GM19397 (cell line): ENCODE measurements around the gene UBA1.
A peak's percentile ranks its signal among the peaks of the same experiment; 100 is the strongest.

ENCODE experiments used
- ATAC-seq: cut with Tn5 transposase; IDR thresholded peaks from one replicate; pipeline ENCODE4 v1.9.1; 2021; ENCODE audit warnings: mild to moderate bottlenecking, moderate library complexity; ENCODE audit not compliant: unreplicated experiment

Gene UBA1

DNA sequence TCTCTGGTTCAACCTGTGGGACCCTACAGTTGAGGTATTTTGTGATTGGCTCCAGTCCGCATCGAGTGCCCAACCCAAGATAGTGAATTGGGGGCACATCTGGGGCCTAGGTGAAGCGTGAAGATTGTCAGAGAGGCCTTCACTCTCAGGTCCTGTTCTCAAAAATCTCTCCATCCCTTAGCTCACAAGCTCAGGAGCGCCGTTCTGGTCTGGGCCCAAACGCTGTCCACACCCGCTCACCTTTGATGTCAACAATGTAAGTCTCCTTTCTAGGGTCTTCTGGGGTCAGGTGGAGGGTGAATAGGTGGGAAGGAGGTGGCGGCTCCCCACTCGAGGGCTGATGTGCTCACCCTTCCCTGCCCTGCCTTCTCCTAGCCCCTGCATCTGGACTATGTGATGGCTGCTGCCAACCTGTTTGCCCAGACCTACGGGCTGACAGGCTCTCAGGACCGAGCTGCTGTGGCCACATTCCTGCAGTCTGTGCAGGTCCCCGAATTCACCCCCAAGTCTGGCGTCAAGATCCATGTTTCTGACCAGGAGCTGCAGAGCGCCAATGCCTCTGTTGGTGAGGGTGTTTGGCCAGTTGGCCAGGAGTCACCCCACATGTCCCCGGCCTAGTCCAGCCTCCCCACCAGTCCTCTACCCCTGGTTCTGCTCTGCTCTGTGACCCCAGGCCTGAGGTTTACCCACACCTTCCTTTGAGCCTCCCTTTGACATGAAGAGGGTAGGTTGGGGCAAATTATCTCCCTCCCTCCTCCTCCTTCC is 17.2 kb downstream of the UBA1 start:
- ATAC-seq, result no peak

DNA sequence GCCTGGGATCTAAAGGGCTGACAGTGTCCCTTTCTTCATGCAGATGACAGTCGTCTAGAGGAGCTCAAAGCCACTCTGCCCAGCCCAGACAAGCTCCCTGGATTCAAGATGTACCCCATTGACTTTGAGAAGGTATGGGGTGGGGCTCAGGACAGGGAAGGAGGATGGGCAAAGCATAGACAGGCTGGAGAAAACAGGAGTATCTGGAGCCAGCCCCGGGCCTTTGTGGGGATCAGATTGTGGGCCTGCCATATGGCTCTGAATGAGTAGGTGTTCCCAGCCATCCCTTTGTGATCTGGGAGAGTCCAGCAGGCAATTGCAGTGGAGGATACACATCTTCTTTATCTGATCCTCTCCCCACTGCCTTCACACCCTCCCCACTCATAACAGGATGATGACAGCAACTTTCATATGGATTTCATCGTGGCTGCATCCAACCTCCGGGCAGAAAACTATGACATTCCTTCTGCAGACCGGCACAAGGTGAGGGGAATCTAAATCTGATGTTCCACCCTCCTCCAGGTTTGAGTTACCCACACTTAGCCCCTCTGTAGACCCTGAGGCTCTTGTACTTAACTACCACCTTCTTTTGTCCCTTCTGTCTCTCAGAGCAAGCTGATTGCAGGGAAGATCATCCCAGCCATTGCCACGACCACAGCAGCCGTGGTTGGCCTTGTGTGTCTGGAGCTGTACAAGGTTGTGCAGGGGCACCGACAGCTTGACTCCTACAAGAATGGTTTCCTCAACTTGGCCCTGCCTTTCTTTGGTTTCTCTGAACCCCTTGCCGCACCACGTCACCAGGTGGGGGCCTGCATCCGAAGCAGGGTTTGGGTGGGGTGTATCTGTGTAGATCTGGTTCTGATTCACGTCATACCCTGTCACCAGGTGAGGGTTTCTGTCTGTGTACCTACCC is 19.0 kb downstream of the UBA1 start:
- ATAC-seq, result no peak

DNA sequence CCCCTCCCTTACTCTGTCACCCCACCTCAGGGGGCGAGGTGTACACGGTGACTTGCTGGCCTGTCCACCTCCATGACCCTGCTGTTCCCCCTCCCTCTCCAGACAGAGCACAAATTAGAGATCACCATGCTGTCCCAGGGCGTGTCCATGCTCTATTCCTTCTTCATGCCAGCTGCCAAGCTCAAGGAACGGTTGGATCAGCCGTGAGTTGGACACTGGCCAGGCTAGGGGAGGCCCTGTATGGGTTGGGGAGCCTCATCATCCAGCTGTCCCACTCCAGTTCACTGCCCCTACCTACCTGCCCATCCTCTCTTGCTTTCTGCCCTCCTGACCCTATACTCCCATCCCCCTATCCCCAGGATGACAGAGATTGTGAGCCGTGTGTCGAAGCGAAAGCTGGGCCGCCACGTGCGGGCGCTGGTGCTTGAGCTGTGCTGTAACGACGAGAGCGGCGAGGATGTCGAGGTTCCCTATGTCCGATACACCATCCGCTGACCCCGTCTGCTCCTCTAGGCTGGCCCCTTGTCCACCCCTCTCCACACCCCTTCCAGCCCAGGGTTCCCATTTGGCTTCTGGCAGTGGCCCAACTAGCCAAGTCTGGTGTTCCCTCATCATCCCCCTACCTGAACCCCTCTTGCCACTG is 20.9 kb downstream of the UBA1 start:
- ATAC-seq, result no peak

DNA sequence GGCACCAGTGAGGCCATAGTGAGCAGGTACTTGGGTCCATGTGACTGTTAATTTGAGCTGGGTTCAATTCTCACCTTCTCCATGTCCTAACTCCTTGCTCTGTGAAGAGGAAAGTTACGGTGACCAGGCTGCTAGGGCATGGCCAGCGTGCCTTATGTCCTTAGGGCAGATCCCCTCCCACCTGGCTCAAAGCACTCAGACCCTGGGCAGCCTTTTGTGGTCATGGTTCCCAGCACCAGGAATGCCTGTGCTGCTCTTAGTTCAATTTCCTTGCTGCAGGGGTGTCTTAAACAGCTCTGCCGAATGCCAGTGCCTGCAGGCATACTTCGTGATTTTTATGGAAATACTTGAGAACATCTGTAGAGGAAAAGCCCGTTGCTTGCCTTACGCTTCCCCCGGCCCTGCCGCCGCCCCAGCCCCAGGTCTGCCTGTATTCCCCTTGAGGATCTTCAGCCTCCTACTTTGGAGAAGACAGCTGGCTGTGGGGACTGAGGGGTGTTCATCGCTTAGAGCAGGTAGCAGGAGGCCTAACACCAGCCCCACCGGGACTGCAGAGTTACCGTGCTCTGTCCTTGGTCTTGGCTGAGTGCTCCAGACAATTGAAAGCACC is 21.8 kb downstream of the UBA1 start:
- no peak for ATAC-seq

DNA sequence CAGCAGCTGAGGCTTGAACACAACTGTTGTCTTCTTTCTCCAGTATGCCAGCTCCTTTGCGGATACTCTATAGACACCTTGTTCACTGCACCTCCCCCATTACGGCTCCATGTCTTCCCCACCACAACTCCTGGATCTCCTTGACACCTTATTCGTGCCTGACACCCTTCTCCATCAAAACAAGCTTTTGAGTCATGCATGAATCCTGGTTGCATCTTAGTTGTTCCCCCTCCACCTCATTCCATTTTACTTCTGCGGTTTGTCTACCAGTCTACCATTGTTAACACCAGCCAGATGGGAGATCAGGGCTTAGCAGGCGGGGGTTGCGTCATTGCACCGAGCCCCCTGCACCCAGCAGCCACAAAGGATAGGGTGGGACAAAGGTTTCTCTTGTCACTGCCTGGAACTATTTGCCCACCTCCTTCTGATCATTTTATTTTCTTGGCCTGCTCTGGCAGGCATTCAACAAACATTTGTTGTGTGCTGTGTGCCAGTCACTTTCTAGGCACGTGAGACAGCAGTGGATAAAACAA is 22.8 kb downstream of the UBA1 start:
- no peak for ATAC-seq

DNA sequence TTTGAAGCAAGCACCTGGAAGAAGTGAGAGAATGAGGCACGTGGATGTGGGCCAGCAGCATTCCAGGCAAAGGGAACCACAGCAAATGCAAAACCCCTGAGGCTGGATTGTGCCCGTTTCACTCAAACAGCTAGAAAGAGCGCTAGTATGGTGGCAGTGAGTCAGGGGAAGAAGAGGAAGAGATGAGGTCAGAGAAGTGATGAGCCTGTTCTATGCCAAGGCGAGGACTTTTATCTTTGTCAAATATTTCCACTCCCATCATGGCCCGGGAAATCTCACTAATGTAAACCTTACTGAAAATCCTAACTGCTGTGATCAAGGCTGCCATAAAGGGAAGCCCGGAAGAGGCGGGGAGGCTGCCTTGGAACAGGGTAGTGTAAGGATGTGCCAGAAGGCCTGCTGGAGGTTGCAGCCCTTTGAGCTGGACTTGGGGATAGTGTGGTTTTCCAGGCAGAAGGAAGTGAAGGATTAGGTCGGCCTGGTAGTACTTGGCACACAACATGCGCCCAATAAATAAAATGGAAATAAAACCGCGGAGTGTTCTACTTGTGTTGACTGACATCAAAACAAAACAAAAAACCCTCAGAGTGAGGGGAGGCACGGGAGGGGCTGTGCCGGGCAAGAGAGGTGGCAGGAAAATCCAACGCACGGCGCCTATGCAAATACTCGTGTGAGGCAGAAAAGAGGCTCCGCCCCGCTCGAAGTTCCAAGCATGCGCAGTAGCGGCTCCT is 23.7 kb downstream of the UBA1 start:
- no peak for ATAC-seq

DNA sequence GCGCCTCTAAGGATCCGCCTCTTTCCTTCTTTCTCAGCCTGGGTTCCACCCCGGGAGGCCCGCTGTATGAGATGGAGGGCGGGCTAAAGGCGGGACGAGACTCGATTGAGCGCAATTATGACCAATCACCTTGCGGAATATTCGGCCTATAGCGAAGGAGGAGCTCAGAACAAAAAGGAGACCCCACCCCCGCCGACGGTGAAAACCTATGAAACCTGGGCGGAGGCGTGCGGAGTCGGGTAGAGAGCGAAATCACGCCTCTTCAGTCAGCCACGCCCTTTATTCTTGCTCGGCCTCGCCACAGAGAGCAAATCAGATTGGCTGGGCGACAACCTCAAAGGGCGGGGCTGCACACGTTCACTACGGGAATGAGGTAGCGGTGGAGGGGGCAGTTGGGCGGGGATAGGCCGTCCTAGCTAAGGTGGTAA is 24.2 kb downstream of the UBA1 start:
- peak; percentile 76 for ATAC-seq

DNA sequence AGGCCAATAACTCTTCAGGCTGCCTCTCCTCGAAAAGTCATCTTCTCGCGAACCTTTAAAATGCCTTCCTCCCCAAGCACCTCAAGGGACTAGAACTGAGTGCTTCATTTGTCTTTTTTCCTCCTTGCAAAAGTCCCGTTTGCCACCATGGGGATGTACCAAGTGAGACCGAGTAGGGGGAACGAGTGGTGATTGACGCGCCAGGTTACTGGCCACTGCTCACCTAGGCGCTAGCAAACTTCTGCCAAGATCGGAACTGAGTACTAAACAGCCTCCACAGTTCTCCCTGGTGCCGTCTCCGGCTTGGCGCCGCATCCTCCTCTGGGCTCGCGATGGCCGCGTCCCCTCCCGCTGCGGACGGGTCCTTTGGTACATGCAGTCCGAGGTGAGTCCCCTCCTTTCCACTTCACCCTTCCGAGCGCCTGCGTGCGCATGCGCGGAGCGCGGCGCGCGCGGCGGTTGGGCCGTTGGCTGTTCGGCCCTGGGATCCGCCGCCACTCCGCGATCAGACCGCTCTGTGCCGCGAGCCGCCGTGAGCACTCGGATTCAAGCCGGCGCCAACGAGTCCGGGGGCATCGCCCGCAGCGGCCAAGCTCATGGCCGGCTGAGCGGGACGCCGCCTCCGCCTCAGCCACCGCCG is 24.8 kb downstream of the UBA1 start, which contains the start of gene CDK16:
TSS of gene CDK16 (plus strand) at position 402 of the 640 bp plus-strand sequence. CDS start 4,877 bp downstream, outside the sequence.
- peak; percentile 47 for ATAC-seq

DNA sequence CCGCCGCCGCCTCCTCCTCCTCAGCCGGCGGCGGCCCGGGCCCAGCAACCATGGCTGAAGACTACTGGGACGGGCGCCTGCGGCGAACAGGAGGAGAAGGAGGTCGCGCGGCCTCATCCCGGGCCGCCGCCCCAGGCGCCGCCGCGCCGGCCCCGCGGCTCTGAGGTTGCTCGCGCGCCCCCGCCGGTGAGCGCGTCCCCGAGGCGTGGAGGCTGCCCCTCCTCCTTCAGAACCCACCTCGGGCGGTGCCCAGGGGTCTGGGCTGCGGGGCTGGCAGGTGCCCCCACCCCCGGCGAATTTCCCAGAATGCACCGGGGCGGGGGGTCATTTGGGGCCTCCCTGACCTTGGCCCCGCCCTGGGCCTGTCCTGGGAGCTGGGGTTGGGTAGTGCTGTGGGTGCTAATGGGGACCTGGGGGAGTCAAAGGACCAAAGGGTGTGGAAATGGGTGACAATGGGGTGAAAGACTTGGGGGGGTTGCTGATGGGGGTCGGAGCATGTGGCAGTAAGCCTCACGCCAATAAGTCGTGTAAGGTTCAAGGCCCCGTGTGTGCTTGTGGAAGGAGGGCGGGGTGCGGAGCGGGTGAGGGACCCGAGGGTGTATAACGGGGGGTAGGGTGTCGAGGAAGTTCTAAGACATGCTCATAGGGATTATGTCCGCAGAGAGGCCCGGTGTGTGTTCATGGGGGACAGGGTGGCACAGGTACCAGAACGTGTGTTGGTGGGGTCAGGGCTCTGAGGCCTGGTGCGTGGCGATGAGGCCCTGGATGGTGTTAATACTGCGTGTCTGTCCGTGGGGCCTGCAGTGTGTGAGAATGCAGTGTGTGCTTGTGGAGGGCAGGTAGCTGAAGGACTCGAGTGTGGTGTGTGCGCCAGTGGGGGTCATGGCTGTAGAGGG is 25.5 kb downstream of the UBA1 start:
- ATAC-seq, result no peak

DNA sequence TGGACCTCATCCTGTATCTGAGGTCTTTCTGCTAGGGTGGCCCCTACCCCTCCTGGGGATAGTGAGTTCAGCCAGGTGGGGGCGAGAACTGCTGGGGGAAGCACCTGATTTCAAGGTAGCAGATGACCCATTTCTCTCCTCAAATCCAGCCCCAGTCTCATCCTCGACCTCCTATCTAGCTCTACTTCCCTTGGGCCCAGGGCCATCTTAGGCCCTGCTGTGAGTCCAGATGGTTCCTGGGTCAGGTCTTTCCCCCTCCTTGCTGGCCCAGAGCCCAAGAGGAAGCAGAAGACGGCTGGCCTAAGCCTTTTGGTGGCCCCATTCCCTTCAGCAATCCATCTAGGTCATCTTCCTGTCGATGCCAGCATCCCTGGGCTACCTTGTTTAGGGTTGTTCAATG is 28.1 kb downstream of the UBA1 start:
- ATAC-seq, result no peak

DNA sequence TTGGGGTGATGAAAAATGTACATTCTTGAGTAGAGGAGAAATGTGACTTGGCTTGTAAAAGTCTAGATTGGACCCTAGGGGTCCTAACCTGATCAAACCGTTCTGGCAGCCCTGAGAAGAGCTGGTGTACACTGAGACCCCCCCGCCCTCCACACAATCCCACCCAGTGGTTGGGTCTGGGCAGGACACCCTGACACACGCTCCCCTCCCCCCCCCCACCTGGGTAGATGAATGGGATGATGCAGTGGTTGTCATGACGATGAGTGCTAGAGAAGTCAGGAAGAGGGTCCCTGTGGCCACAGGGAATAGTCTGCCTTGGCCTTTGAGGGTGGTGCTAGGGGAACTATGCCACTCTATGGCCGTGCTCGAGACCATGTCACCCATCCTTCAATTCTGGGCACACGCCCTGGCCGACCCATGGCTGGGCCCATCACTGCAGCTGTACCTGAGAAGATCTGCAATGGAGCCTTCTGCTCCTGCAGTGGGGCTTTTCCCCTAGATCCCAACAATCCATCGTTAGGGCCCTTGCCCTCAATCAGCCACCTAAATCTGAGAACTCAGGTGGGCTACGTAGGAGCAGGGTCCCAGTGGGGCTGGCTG is 29.2 kb downstream of the UBA1 start:
- ATAC-seq, result no peak

DNA sequence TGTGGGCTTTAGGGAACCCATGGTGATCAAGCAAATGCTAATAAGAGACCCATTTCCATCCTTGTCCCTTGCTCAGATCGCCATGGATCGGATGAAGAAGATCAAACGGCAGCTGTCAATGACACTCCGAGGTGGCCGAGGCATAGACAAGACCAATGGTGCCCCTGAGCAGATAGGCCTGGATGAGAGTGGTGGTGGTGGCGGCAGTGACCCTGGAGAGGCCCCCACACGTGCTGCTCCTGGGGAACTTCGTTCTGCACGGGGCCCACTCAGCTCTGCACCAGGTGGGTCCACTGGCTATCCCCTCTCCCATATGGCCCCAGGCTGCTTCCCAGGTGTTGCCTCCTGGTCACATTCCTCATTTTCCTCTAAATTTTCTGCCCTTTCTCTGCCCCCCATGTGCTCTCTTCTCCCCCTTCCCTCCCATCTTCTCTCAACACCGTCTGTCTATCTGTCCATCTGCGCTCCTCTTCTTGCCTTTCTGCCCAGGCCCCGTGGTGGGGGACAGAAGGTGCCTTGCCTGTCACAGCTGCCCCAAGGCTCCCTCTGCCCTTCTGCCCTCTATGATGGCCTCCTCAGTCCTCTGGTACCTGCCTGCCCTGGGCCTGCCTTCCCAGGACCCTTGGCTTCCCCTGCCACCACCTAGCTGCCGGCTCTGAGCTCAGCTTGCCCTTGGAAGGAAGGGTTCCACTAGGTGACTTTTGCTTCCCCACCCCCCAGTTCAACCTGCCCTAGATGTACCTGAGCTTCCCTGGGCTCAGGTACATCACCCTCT is 30.0 kb downstream of the UBA1 start:
- ATAC-seq, result no peak

DNA sequence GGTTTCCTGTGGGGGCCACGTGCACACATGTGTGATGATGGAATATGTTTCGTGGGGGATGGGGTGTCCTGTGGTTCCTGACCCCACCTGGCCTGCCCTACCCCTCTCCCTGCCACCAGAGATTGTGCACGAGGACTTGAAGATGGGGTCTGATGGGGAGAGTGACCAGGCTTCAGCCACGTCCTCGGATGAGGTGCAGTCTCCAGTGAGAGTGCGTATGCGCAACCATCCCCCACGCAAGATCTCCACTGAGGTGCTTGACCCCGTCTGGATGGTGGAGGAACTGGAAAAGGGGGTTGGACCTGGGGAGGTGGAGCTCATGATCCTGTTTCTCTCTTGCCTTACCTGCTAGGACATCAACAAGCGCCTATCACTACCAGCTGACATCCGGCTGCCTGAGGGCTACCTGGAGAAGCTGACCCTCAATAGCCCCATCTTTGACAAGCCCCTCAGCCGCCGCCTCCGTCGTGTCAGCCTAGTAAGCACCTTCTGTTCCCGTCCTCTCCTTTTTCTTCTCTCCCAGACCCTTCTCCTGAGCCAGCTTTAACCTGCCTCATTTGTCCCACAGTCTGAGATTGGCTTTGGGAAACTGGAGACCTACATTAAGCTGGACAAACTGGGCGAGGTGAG is 30.8 kb downstream of the UBA1 start:
- ATAC-seq, result no peak

DNA sequence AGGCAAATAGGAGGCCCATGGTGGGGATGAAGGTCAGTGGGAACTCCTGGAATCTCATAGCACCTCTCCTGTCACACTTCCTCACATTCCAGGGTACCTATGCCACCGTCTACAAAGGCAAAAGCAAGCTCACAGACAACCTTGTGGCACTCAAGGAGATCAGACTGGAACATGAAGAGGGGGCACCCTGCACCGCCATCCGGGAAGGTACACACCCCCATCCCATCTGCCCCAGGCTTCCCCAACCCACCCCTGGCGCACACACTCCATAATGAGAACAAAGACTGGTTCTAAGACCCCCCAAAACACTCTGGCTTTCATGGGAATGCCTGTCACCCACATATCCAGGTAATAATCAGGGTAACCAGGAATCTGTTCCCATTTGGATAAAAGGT is 31.3 kb downstream of the UBA1 start:
- ATAC-seq, result no peak

DNA sequence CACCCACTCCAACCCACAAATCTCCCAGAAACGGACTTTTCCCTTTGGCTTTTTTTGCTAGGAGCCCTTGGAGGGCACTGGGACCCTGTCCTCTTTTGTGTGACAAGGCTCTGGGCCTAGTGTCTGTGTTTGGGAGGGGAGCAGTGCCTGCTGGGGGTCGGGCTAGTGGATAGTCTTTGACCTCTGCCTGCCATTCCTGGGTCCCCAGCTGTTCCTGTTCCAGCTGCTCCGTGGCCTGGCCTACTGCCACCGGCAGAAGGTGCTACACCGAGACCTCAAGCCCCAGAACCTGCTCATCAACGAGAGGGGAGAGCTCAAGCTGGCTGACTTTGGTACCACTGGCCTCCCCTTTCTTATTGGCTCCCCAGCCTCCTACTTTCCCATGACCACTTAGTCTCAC is 32.4 kb downstream of the UBA1 start:
- no peak for ATAC-seq

DNA sequence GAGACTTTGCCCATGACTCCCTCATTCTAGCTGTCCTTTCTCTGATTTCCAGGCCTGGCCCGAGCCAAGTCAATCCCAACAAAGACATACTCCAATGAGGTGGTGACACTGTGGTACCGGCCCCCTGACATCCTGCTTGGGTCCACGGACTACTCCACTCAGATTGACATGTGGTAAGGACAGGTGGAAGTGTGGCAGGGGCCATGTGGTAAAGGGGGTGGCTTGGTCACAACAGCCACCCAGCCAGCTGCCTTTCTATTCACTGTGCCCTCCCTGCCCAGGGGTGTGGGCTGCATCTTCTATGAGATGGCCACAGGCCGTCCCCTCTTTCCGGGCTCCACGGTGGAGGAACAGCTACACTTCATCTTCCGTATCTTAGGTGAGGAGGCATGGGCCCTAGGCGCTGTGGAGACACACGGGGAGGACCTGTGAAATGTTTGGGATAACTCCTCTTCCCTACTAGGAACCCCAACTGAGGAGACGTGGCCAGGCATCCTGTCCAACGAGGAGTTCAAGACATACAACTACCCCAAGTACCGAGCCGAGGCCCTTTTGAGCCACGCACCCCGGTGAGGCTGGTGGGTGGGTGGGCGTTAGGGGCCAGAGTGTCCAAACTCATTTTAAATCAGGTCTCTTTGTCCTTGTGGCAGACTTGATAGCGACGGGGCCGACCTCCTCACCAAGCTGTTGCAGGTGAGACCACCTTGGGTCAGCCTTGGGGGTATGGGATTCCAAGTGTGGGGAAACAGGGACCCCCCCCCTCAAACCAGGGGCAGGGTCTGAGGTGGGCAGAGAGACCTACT is 33.1 kb downstream of the UBA1 start:
- no peak for ATAC-seq

DNA sequence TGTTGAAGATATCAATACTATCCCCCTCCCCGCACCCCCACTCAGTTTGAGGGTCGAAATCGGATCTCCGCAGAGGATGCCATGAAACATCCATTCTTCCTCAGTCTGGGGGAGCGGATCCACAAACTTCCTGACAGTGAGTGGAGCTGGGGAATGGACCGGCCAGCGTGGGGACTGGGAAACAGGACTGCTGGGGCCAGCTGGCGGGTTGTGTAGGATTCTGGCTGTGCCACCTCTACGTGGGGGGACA is 33.6 kb downstream of the UBA1 start:
- no peak for ATAC-seq
